Fibroblast of the aortic adventitia (primary cell): ENCODE results near the gene ESYT2. TPM values are rescaled to one million over a fixed set of nuclear protein-coding genes. Genes with fewer than 3 reads are reported as not detected.
A peak's percentile ranks its signal among the peaks of the same experiment; 100 is the strongest.

ENCODE experiments used
- DNase-seq: peaks from one replicate; pipeline ENCODE4 v3.0.0-alpha.2; 2010; ENCODE audit warnings: low read depth
- H3K4me3 ChIP-seq: 2 replicates; pipeline ENCODE4 v1.5.1; 2011; ENCODE audit warnings: low read depth, mild to moderate bottlenecking, control low read depth, low read length, moderate library complexity
- CTCF ChIP-seq: IDR thresholded peaks from 2 replicates; pipeline ENCODE4 v1.5.1; 2011; ENCODE audit warnings: mild to moderate bottlenecking, low read length, control low read depth, inconsistent platforms; ENCODE audit not compliant: insufficient read depth
- total RNA-seq: library from RNA; depleted of rRNA; stranded (reverse); fragments of >200 nt; gene quantifications from 2 replicates; pipeline ENCODE4 v1.2.3, GENCODE V29; 2012; ENCODE audit warnings: low replicate concordance

The ESYT2 gene
- total RNA-seq, 1 donor: 105 TPM

DNA sequence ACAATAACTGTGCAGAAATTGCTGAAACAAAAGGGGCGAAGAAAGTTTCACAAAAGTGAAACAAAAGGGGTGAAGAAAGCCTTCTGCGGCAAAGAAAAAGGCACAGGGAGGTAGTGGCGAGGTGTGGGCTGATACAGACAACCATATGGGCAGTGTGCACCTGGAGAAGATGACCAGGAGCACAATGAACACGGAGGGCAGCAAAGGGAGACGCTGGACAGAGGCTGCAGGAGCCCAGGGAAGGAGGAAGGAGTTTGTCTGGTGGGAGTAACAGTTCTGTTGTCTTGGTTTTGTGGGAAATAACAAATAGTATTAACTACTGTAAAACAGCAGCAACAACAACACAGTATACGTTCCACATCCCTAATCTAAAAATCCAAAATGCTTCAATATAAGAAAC is 42.4 kb downstream of the ESYT2 start:
- TF ChIP-seq CTCF: no peak
- no peak overlapping the region for H3K4me3 ChIP-seq
- no peak for DNase-seq

- no peak overlapping the region for H3K4me3 ChIP-seq
- TF ChIP-seq CTCF: no peak
- no peak for DNase-seq
Measured at GRCh38 chr7:158784270-158784669, 45.0 kb downstream of the ESYT2 start.

DNA sequence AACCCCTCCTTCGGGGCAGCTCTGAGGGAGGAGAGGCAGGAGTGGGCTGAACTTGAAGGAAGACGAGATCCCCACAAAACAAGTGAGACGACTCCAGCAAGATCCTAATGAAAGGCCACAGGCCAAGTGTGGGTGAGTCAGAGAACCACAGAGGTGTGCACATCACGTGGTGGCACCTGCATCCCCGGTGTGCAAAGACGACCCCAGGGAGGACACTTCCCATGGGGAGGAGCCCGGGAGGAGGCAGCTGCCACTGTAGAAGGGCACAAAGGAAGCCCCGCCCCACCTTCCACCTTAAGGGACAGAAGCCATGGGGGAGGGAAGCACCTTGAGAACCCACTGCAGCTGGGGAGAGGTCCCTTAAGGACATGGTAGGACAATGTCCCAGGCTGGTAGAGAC is 45.7 kb downstream of the ESYT2 start:
- H3K4me3 ChIP-seq: no peak overlapping the region
- no peak for TF ChIP-seq CTCF
- no peak for DNase-seq

GRCh38 chr7:158782761-158783401 is 46.4 kb downstream of the ESYT2 start:
- H3K4me3 ChIP-seq: no peak overlapping the region
- DNase-seq: peak; percentile 62
- TF ChIP-seq CTCF: peak; percentile 53

DNA sequence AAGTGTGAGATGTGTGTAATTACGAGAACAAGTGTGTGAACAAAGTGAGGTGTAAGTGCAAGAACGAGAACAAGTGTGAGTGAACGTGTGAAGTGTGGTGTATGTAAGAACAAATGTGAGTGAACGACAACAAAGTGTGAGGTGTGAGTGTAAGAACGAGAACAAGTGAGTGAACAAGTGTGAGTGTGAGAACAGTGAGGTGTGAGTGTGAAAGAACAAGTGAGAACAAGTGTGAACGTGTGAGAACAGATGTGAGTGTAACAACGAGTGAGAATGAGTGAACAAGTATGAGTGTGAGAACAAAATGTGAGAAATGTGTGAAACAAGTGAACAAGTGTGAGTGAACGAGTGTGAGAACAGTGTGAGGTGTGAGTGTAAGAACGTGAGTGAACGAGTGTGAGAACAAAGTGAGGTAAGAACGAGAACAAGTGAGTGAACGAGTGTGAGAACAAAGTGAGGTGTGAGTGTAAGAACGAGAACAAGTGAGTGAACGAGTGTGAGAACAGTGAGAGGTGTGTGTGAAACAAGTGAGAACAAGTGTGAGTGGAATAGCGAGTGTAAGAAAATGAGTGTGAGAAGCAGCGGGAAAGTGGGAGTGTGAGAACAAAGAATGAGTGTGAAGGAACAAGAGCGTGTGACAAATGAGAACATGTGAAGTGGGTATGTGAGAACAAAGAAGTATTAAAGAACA is 47.2 kb downstream of the ESYT2 start:
- no peak overlapping the region for H3K4me3 ChIP-seq

DNA sequence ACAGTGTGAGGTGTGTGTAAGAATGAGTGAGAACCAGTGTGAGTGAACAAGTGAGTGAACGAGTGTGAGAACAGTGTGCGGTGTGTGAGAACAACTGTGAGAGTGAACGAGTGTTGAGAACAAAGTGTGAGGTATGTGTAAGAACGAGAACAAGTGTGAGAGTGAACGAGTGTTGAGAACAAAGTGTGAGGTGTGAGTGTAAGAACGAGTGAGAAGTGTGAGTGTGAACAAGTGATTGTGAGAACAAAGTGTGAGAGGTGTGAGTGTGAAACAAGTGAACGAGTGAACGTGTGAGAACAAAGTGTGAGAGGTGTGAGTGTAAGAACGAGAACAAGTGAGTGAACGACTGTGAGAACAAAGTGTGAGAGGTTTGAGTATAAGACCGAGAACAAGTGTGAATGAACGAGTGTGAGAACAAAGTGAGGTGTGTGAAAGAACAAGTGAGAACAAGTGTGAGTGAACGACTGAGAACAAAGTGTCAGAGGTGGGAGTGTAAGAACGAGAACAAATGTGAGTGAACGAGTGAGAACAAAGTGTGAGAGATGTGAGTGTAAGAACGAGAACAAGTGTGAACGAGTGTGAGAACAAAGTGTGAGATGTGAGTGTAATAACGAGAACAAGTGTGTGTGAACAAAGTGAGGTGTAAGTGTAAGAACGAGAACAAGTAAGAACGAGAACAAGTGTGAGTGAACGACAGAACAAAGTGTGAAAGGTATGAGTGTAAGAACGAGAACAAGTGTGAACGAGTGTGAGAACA is 47.9 kb downstream of the ESYT2 start:
- TF ChIP-seq CTCF: no peak
- DNase-seq: no peak
- no peak overlapping the region for H3K4me3 ChIP-seq

More for the DNA sequence above, 47.2 kb downstream of the ESYT2 start:
- no peak for DNase-seq
- TF ChIP-seq CTCF: no peak
